Fibroblast of lung (primary cell): ENCODE data around the gene PMP22.

Source experiments
- EZH2 ChIP-seq: IDR thresholded peaks from 2 replicates; pipeline ENCODE4 v1.5.1; 2012; ENCODE audit warnings: low read length, control low read depth, mild to moderate bottlenecking; ENCODE audit errors: missing control alignments
- TF ChIP-seq, protein P1 (sequence below), 2 donors: IDR thresholded peaks in 1 of 2; conservative IDR thresholded peaks in 1 of 2; 1 replicate in 1 of 2; 2 replicates in 1 of 2; pipeline ENCODE4 v1.5.1; 2011 to 2012; ENCODE audit warnings: low read length in 2 of 2, control low read depth in 1 of 2, inconsistent platforms in 1 of 2, low read depth in 1 of 2, mild to moderate bottlenecking in 1 of 2

GRCh38 chr17:15213381-15214087 lies 51.6 kb downstream of the PMP22 start:
- TF ChIP-seq, protein P1, sequence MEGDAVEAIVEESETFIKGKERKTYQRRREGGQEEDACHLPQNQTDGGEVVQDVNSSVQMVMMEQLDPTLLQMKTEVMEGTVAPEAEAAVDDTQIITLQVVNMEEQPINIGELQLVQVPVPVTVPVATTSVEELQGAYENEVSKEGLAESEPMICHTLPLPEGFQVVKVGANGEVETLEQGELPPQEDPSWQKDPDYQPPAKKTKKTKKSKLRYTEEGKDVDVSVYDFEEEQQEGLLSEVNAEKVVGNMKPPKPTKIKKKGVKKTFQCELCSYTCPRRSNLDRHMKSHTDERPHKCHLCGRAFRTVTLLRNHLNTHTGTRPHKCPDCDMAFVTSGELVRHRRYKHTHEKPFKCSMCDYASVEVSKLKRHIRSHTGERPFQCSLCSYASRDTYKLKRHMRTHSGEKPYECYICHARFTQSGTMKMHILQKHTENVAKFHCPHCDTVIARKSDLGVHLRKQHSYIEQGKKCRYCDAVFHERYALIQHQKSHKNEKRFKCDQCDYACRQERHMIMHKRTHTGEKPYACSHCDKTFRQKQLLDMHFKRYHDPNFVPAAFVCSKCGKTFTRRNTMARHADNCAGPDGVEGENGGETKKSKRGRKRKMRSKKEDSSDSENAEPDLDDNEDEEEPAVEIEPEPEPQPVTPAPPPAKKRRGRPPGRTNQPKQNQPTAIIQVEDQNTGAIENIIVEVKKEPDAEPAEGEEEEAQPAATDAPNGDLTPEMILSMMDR (conservative IDR thresholded peaks at IDR 0.05 in 1 of 2, IDR thresholded peaks at IDR 0.05 in 1 of 2; ENCODE audit: low read depth in 1 of 2, low read length in 2 of 2), result peak; percentile 39 to 41
- no peak for TF ChIP-seq EZH2
